Endometrial microvascular endothelial cells (primary cell): ENCODE data around the gene SUMO4. TPM values are rescaled to one million over a fixed set of nuclear protein-coding genes. Genes with fewer than 3 reads are reported as not detected.

Source experiments
- in situ Hi-C: cut with HindIII; loops from 2 replicates; pipeline ENCODE4 v1.10.0; 2017; ENCODE audit warnings: low sequenced_read_pairs, low pct_unique_long_range_greater_than_20kb; ENCODE audit errors: inconsistent ontology term
- total RNA-seq: library from RNA; depleted of rRNA; stranded (reverse); fragments of >200 nt; gene quantifications from one replicate; pipeline ENCODE4 v1.2.3, GENCODE V29; 2015; ENCODE audit errors: inconsistent ontology term

Gene SUMO4
- not detected for total RNA-seq

- in situ Hi-C loops = no loop called here
These were observed at the start of gene SUMO4 for GRCh38 chr6:149400050-149400449. TSS of gene SUMO4 (plus strand) at chr6:149400262. CDS start at chr6:149400392, 130 bp downstream.

DNA sequence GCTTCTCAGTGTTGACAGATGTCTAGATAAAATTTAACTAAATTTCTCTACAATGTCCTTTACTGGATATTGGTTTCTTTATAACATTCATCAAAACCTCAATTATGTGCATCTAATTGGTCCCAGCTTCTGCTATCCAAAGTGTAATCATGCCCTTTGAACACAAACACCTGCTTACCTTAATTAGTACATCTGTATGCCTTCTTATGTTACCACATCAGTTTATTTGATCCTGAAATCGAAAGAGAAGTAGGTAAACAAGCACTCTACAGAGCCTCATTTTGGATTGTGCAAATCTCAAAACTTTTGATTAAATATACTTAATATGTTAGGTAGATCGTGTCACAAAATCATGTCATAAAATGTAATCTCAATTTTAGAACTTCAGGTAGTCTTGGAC lies 46.1 kb upstream of the SUMO4 start:
- in situ Hi-C loops = no loop called here

- in situ Hi-C loops = no loop called here
These were observed 43.8 kb upstream of the SUMO4 start for GRCh38 chr6:149356081-149356750.

DNA sequence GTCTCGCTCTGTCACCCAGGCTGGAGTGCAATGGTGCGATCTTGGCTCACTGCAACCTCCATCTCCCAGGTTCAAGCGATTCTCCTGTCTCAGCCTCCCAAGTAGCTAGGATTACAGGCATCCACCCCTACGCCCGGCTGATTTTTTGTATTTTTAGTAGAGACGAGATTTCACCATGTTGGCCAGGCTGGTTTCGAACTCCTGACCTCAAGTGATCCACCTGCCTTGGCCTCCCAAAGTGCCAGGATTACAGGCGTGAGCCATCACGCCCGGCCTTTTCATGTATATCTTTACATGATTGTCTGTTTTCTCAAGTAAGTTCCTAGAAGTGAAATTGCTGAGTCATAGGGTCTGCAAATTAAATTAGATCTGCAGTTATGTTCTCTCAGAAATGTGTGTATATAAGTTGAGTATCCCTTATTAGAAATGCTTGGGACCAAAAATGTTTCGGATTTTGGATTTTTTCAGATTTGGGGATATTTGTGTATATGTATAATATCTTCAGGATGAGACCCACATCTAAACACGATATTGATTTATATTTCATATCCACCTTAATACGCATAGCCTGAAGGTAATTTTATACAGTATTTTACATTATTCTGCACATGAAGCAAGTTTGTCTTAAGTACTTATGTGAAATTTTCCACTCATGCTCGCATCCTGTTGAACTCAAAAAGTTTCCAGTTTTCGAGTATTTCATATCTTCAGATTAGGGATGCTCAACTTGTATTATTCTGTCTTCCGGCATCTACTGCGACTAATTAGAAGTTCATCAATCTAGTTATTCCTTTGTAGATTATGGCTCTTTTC lies 42.1 kb upstream of the SUMO4 start:
- in situ Hi-C loops = no loop called here

- in situ Hi-C loops = no loop called here
These were observed 40.6 kb upstream of the SUMO4 start for GRCh38 chr6:149359440-149359839.

DNA sequence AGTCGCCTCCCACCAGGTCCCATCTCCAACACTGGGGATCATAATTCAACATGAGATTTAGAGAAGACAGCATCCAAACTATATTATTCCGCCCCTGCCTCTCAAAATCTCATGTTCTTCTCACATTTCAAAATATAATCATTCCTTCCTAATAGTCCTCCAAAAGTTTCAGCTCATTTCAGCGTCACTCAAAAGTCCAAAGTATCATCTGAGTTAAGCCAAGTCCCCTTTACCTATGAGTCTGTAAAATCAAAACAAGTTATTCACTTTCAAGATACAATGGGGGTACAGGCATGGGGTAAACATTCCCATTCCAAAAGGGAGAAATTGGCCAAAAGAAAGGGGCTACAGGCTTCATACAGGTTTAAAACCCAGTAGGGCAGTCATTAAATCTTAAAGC lies 39.5 kb upstream of the SUMO4 start:
- in situ Hi-C loops = no loop called here

DNA sequence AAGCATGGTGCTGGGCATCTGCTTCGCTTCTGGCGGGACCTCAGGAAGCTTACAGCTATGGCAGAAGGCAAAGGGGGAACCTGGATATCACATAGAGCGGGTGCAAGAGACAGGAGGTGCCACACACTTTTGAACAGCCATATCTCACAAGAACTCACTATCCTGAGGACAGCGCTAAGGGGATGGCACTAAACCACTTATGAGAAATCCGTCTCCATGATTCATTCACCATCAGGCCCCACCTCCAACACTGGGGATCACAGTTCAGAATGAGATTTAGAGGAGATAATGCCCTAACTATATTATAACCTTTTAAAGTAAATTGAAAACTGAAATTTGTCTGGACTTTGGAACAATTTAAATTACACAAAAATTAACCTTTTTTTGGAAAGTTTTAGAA lies 37.8 kb upstream of the SUMO4 start:
- in situ Hi-C loops = no loop called here

DNA sequence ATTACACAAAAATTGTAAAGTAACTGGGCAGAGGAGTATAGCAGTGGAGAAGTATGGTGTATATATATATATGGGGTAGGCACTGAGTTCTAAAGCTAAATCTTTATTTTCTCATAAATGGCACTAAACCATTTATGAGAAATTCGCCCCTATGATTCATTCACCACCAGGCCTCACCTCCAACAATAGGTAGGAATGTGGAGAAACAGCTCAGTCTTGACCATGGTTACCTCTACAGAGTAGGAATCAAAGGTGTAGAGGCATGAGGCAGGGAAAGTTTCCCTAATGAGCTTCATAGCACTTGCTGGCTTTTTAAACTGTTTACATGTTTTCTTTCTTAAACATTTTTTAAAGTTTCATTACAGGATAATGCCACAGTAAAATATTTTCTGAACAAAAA lies 36.9 kb upstream of the SUMO4 start:
- in situ Hi-C loops = no loop called here

GRCh38 chr6:149364557-149364956 lies 35.5 kb upstream of the SUMO4 start:
- in situ Hi-C loops = no loop called here

- in situ Hi-C loops = no loop called here
These were observed 34.9 kb upstream of the SUMO4 start for GRCh38 chr6:149365197-149365596.

- in situ Hi-C loops = no loop called here
These were observed 33.7 kb upstream of the SUMO4 start for GRCh38 chr6:149366267-149366921.

- in situ Hi-C loops = no loop called here
These were observed 32.0 kb upstream of the SUMO4 start for GRCh38 chr6:149368065-149368464.

DNA sequence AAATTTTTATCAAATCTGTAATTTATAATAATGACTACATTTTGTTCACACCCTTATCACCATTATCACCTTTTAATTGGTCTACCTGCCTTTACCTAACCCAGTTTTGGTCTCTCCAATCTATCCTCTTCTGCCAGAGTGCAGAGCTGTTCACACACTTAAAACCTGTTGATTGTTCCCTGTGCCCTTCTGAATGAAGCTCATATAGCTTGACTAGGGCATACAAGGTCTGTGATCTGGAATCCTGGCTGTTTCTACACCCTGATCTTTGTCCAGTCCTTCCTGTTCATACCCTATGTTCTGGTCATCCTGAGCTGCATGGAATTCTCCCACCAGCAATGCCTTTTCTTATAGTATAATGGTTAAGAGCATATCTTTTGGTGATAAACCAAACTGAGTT lies 28.9 kb upstream of the SUMO4 start:
- in situ Hi-C loops = no loop called here

DNA sequence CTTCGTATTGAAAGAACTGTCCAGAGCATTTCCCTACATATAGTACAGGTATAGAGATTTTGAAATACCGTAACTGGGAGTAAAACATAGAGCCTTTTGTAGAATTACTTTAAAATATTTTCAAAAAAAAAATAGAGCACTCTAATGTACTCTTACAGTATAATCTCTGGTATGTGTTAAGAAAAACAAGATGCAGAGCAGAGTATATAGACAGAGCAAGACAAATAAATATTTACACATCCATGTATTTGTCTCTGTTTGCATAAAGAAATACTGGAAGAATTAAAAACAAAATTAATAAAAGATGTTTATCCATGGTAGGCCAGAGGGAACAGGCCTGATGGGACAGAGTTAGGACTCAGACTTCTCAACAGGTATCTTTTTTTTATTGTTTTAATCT lies 28.0 kb upstream of the SUMO4 start:
- in situ Hi-C loops = no loop called here

GRCh38 chr6:149373511-149373910 lies 26.6 kb upstream of the SUMO4 start:
- in situ Hi-C loops = no loop called here

DNA sequence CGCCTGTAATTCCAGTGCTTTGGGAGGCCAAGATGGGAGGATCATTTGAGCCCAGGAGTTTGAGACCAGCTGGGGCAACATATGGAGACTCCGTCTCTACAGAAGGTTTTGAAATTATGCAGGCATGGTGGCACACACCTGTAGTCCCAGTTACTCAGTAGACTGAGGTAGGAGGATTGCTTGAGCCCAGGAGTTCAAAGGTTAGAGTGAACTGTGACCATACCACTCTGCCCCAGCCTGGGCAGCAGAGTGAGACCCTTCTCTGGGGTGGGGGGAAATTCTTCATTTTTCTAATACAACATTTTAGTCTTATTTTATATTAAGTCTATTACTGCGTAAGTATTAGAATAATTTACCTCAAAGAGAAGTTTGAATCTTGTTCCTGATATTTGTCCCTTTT lies 20.1 kb upstream of the SUMO4 start:
- in situ Hi-C loops = no loop called here

DNA sequence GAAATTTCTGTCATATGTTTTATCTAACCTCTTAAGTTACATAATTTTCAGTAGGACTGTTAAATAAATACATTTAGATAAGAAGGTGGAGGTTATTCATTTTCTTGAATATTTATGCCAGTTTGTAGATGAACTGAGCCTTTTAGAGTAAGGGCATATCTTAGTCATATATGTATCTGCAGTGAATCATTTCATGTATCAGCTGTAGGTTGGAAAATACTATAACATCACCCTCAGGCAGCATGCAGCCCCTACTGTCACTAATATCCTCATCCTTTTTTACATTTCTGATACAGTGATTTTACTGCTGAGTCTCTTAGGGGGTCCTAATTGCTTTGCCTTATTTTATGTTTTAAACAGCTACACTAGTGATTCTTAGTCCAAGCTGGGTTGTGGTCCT lies 19.5 kb upstream of the SUMO4 start:
- in situ Hi-C loops = no loop called here

DNA sequence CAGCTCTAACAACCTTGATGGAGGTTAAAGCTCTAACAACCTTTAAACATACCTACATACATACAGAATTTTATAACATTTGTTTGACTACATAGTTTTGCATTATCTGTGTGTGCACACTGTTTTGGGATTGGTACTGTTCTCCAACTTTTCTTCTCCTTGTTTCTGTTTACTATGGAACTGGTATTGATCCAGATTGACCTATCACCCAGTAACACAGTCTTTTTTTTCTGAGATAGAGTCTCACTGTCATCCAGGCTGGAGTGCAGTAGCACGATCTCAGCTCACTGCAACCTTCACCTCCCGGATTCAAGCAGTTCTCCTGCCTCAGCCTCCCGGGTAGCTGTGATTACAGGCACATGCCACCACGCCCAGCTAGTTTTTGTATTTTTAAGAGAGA lies 16.7 kb upstream of the SUMO4 start:
- in situ Hi-C loops = no loop called here

GRCh38 chr6:149384464-149384863 lies 15.6 kb upstream of the SUMO4 start:
- in situ Hi-C loops = no loop called here
